Activated CD4-positive, alpha-beta T cell treated with anti-CD3 and anti-CD28 coated beads, Interleukin-2, amount 50 U/mL, for 24 hours (primary cell): Measurements from ENCODE around the gene ATP9B.
"Not testable (repeated sequence)": the region's sequence is repeated elsewhere in the genome, so short reads cannot be mapped to it uniquely, and the experiment has no call there.

ENCODE experiments used
- DNase-seq, 2 donors: peaks; one replicate each; pipeline ENCODE4 v3.0.0-alpha.2; 2020; ENCODE audit warnings: low read depth in 1 of 2, low spot score in 1 of 2

The ATP9B gene

GRCh38 chr18:79326413-79327198, 257.4 kb downstream of the ATP9B start:
- DNase-seq, result no peak

DNA sequence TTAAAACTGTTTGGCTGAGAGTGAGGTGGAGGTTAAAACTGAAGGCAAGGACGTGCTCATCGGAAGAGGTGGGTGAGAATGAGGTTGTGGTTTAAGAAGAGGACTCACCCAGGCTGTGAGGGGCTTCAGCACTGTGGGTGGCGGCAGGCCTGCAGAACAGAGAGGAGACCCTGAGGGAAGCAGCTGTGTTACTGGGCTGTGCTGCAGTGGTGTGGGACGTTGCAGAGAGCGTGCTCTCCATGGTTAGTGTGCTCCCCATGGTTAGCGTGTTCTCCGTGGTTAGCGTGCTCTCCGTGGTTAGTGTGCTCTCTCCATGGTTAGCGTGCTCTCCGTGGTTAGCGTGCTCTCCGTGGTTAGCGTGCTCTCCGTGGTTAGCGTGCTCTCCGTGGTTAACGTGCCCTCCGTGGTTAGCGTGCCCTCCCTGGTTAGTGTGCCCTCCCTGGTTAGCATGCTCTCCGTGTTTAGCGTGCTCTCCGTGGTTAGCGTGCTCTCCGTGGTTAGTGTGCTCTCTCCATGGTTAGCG, 258.1 kb downstream of the ATP9B start:
- no peak for DNase-seq

GRCh38 chr18:79327915-79328314, 258.7 kb downstream of the ATP9B start:
- DNase-seq, result not testable (repeated sequence)

GRCh38 chr18:79328887-79329286, 259.7 kb downstream of the ATP9B start:
- DNase-seq, result no peak

- no peak for DNase-seq
Measured at GRCh38 chr18:79329786-79330185, 260.6 kb downstream of the ATP9B start.

- DNase-seq, result no peak
Measured at GRCh38 chr18:79332646-79333045, 263.5 kb downstream of the ATP9B start.

- no peak for DNase-seq
Measured at GRCh38 chr18:79333046-79333445, 263.9 kb downstream of the ATP9B start.

DNA sequence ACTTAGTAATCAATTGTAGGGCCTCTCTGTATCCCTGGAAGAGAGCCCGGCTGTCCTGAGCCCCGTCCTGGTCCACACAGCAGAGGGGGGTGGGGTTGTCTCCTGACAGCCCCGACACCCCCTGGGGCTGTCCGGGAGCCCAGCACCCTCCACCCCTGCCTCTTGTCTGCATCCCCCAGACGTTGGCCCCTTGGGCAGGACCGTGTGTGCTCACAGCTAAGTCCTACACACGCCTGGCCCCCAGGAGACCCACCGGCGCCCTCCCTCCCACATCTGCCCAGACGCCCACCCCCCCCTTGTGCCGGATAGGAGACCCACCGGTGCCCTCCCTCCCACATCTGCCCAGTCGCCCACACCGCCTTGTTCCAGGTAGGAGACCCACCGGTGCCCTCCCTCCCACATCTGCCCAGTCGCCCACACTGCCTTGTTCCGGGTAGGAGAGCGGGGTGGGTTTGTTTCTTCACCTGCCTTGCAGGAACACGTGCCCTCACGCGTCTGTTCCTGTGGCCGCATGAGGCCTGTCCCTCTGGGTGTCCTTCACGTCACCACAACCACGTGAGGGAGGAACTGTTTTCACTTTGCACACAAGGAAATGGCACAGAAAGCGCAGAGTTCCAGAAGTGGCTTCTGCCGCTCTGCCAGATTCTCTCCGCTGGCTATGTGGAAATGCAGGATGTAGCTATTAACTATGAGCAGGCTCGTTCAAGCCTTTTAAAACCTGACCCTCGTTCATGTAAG, 265.5 kb downstream of the ATP9B start:
- no peak for DNase-seq

GRCh38 chr18:79335833-79336360, 266.7 kb downstream of the ATP9B start:
- DNase-seq, result no peak

DNA sequence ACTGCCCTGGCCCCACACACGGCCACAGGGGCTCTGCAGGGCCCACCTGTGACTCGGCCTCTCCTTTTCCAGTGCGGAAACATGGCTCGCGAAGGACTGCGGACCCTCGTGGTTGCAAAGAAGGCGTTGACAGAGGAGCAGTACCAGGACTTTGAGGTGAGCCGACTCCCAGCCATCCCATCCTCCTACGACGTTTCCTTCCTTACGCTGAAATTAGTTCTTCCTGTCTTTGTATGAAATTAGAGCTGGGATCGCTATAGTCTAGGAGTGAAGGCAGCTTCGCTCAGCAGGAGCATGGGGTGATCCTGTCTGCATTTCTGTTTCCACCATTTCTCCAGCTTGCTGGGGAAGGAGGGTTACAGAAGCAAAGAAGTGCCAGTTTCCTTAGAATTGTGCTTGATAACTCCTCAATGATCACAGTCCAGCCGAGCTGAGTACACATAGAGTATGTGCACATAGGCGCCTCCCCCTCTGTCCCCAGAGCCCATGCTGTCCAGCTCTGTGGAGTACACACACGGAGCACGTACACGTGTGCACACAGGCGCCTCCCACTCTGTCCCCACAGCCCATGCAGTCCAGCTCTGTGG, 267.5 kb downstream of the ATP9B start:
- DNase-seq, result no peak

DNA sequence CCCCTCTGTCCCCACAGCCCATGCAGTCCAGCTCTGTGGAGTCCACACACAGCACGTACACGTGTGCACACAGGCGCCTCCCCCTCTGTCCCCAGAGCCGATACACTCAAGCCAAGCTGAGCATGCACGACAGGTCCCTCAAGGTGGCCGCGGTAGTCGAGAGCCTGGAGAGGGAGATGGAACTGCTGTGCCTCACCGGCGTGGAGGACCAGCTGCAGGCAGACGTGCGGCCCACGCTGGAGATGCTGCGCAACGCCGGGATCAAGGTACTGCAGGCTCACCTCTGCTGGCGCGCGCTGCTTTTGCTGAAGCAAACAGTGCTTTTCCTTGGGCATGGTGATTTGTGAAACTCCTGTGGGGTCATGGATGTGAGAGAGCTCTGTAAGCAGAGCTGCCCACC, 268.0 kb downstream of the ATP9B start:
- no peak for DNase-seq

DNA sequence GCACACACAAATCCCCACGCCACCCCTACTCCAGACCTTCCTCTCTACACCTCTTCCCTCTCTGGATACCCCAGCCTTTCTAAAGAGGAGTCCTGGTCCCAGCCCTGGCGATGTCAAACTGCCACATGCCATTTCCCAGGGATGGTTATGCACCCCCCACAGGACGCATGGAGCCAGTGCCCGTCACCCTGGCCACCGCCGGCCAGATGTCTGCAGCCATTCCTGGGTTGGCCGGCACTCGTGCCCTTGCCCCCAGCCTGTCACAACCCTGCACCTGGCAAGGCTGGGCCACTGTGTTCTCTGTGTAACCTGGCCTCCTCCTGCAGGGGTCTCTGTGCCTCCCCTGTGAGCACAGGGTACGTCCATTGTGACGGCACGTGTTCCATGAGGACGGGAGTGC, 268.4 kb downstream of the ATP9B start:
- no peak for DNase-seq

DNA sequence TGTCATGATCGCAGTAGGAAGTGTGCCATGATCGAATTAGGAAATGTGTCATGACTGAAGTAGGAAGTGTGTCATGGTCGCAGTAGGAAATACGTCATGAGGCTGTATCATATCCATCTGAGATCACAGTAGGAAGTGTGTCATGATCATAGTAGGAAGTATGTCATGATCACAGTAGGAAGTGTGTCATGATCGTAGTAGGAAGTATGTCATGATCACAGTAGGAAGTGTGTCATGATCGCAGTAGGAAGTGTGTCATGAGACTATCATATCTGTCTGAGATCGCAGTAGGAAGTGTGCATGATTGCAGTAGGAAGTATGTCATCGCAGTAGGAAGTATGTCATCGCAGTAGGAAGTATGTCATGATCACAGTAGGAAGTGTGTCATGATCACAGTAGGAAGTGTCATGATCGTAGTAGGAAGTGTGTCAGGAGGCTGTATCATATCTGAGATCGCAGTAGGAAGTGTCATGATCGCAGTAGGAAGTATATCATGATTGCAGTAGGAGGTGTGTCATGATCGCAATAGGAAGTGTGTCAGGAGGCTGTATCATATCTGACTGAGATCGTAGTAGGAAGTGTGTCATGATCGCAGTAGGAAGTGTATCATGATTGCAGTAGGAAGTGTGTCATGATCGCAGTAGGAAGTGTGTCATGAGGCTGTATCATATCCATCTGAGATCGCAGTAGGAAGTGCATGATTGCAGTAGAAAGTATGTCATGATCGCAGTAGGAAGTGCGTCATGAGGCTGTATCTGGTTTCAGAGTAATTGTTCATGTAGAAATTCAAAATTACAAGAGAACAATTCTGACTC, 270.1 kb downstream of the ATP9B start:
- no peak for DNase-seq

DNA sequence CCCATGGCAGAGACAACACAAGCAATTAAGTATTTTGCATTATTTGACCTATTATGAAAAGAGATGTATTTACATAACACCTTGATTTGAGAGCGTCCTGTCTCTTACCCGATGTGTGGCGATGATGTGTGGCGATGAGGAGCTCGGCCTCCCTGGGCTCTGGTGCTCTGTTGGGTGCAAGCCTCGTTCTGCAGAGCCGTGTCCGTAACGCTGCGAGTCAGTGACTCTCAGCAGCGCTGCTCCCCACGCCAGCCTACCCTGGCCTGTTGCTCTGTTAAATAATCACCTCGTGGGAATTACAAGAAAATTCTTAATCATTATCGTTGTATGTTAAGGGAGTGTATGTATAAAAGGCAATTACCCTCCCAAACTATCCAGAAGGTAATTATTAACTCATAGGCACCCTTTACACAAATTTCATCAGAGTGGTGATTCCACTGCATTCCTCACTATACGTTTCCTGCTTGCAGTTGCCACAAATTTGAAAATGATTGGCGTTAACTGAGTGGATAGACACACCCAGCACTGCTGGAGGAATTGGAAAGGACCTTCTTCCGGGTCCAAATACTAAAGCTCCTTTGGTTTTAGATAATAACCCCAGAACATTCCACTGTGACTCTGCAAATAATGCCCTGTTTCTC, 274.5 kb downstream of the ATP9B start:
- no peak for DNase-seq

- no peak for DNase-seq
Measured at GRCh38 chr18:79344208-79344581, 275.0 kb downstream of the ATP9B start.

DNA sequence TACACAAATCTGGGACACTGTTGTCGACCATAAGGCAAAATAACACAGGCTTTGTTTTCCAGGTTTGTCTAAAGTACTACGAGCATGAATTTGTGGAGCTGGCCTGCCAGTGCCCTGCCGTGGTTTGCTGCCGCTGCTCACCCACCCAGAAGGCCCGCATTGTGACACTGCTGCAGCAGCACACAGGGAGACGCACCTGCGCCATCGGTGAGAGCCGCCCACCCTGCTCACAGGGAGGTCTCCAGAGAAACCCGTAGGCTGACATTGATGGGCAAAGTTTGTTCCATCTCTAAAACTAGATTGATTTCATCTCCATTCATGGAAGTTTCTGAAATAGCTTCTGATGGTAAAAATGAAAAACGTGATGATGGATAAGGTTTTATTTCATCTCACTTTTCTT, 276.2 kb downstream of the ATP9B start:
- DNase-seq, result no peak

DNA sequence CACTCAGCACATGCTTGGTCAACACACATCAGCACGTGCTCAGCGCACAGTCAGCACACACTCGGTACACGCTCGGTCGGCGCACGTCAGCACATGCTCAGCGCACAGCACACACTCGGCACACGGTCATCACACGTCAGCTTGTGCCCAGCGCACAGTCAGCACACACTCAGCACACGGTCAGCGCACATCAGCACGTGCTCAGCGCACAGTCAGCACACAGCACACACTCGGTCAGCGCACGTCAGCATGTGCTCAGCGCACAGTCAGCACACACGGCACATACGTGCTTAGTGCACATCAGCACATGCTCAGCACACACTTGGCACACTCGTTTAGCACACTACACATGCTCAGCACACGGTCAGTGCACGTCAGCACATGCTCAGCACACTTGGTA, 276.8 kb downstream of the ATP9B start:
- DNase-seq, result no peak

GRCh38 chr18:79348066-79348465, 278.9 kb downstream of the ATP9B start:
- DNase-seq, result no peak

- DNase-seq, result no peak
Measured at GRCh38 chr18:79352432-79352831, 283.2 kb downstream of the ATP9B start.

DNA sequence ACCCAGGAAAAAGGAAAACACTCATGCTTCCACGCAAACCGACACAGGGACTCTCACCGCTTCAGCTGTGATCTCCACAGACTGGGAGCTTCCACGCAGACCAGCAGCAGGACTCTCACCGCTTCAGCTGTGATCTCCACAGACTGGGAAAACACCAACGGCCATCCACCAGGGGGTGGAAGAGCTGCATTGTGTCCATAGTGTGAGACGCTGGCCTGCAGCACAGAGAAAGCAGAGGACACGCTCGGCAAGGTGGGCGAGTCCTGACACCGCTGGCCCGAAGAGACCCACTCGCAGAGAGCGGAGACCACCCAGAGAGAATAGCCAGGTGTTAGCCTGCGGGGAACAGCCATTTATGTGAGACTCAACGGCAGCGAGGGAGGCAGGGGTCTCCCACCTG, 284.1 kb downstream of the ATP9B start:
- DNase-seq, result no peak

GRCh38 chr18:79354350-79354749, 285.2 kb downstream of the ATP9B start:
- DNase-seq, result no peak
